ENCODE results near the gene IFNA21. TPM values are rescaled to one million over a fixed set of nuclear protein-coding genes. Genes with fewer than 3 reads are reported as not detected.

Gene IFNA21
- not detected in 5 replicates for total RNA-seq (2022; extraction: Qiagen RNA extraction)

GRCh38 chr9:21166560-21166959 is at the start of gene IFNA21:
TSS of gene IFNA21 (minus strand) at chr9:21166660. CDS start at chr9:21166612, 48 bp downstream.

GRCh38 chr9:21207043-21207442 is 40.6 kb upstream of the IFNA21 start, which contains the start of gene IFNA10:
TSS of gene IFNA10 (minus strand) at chr9:21207143. CDS start at chr9:21207097, 46 bp downstream.

GRCh38 chr9:21202105-21202504 is 35.6 kb upstream of the IFNA21 start, which contains the start of gene IFNA7:
TSS of gene IFNA7 (minus strand) at chr9:21202205. CDS start at chr9:21202165, 40 bp downstream.

GRCh38 chr9:21187487-21187886 is 21.0 kb upstream of the IFNA21 start, which contains the start of gene IFNA4:
TSS of gene IFNA4 (minus strand) at chr9:21187587. CDS start at chr9:21187531, 56 bp downstream.

GRCh38 chr9:21141427-21141882 is 25.0 kb downstream of the IFNA21 start, which contains the start of gene IFNW1:
TSS of gene IFNW1 (minus strand) at chr9:21141832. CDS start at chr9:21141570, 262 bp downstream.

Other genes starting within 250 kb of the IFNA21 start
- 0.84 to 1.1 TPM (median 1.0 TPM) in 5 replicates for gene HACD4, start 135.0 kb downstream of the IFNA21 start, total RNA-seq (2022; extraction: Qiagen RNA extraction)
- gene IFNB1, start 88.7 kb downstream of the IFNA21 start, total RNA-seq (2022; extraction: Qiagen RNA extraction), result not detected in 5 replicates
- gene IFNW1, start 24.8 kb downstream of the IFNA21 start, total RNA-seq (2022; extraction: Qiagen RNA extraction), result not detected in 5 replicates
- gene IFNA4, start 20.9 kb upstream of the IFNA21 start, total RNA-seq (2022; extraction: Qiagen RNA extraction), result not detected in 5 replicates
- not detected in 5 replicates for gene IFNA7, start 35.5 kb upstream of the IFNA21 start, total RNA-seq (2022; extraction: Qiagen RNA extraction)
- not detected in 5 replicates for gene IFNA10, start 40.5 kb upstream of the IFNA21 start, total RNA-seq (2022; extraction: Qiagen RNA extraction)
- not detected in 5 replicates for gene IFNA16, start 50.7 kb upstream of the IFNA21 start, total RNA-seq (2022; extraction: Qiagen RNA extraction)
- not detected in 5 replicates for gene IFNA17, start 61.6 kb upstream of the IFNA21 start, total RNA-seq (2022; extraction: Qiagen RNA extraction)
- gene IFNA14, start 73.3 kb upstream of the IFNA21 start, total RNA-seq (2022; extraction: Qiagen RNA extraction), result not detected in 5 replicates
- not detected in 5 replicates for gene IFNA5, start 138.7 kb upstream of the IFNA21 start, total RNA-seq (2022; extraction: Qiagen RNA extraction)
- 15.3 to 20.3 TPM (median 18.6 TPM) in 5 replicates for gene KLHL9, start 168.7 kb upstream of the IFNA21 start, total RNA-seq (2022; extraction: Qiagen RNA extraction)
- not detected in 5 replicates for gene IFNA6, start 184.2 kb upstream of the IFNA21 start, total RNA-seq (2022; extraction: Qiagen RNA extraction)
- gene IFNA13, start 201.4 kb upstream of the IFNA21 start, total RNA-seq (2022; extraction: Qiagen RNA extraction), result not detected in 5 replicates
- not detected in 5 replicates for gene IFNA2, start 218.7 kb upstream of the IFNA21 start, total RNA-seq (2022; extraction: Qiagen RNA extraction)
- gene IFNA8, start 242.5 kb upstream of the IFNA21 start, total RNA-seq (2022; extraction: Qiagen RNA extraction), result not detected in 5 replicates